WTC11 (cell line): ENCODE results near the gene PTGIS. TPM values are rescaled to one million over a fixed set of nuclear protein-coding genes. Genes with fewer than 3 reads are reported as not detected.

Source experiments
- ATAC-seq: fragments of 200-7000 bp; cut with Tn5 transposase; 2 replicates; pipeline ENCODE4 v1.10.0; 2021; ENCODE audit warnings: mild to moderate bottlenecking, moderate library complexity
- CTCF ChIA-PET: fragments of 300-600 bp; sonication (Branson Sonifier 250); formaldehyde crosslinking; loops from one replicate; lab custom pipeline; 2021; ENCODE audit warnings: antibody characterized with exemption; lab: Charles Lee
- POLR2A ChIA-PET: fragments of 350-600 bp; sonication (Branson Sonifier 250); formaldehyde crosslinking; loops from one replicate; lab custom pipeline; 2021; ENCODE audit warnings: antibody characterized with exemption; lab: Charles Lee
- DNase-seq: peaks from one replicate; pipeline ENCODE4 v3.0.0; 2021; ENCODE audit warnings: low spot score
- H3K27ac Mint-ChIP-seq: 2 replicates; pipeline ENCODE4 v1.8.0; 2021; ENCODE audit warnings: mixed read lengths
- H3K27me3 Mint-ChIP-seq: 2 replicates; pipeline ENCODE4 v1.8.0; 2021; ENCODE audit warnings: low read depth, mild to moderate bottlenecking, moderate library complexity, mixed read lengths
- H3K36me3 Mint-ChIP-seq: 2 replicates; pipeline ENCODE4 v1.8.0; 2021; ENCODE audit warnings: mixed read lengths
- H3K4me1 Mint-ChIP-seq: 2 replicates; pipeline ENCODE4 v1.8.0; 2022; ENCODE audit warnings: mixed read lengths
- H3K4me3 Mint-ChIP-seq: 2 replicates; pipeline ENCODE4 v1.8.0; 2021; ENCODE audit warnings: mild to moderate bottlenecking, moderate library complexity, mixed read lengths
- H3K9me3 Mint-ChIP-seq: 2 replicates; pipeline ENCODE4 v1.8.0; 2021; ENCODE audit warnings: mixed read lengths
- ATF3 ChIP-seq: sonication (generic); formaldehyde crosslinking; conservative IDR thresholded peaks from 2 replicates; pipeline ENCODE4 v1.8.1; 2022; ENCODE audit warnings: mild to moderate bottlenecking, missing genetic modification reagents
- ATF6 ChIP-seq: sonication (generic); formaldehyde crosslinking; IDR thresholded peaks from 2 replicates; pipeline ENCODE4 v1.8.1; 2023; ENCODE audit warnings: mild to moderate bottlenecking, missing genetic modification reagents
- CBFB ChIP-seq: sonication (generic); formaldehyde crosslinking; IDR thresholded peaks from 2 replicates; pipeline ENCODE4 v1.8.1; 2022; ENCODE audit warnings: mild to moderate bottlenecking, low read depth, missing genetic modification reagents
- CREB1 ChIP-seq: sonication (generic); formaldehyde crosslinking; IDR thresholded peaks from 2 replicates; pipeline ENCODE4 v1.8.0; 2023; ENCODE audit warnings: mild to moderate bottlenecking, missing genetic modification reagents
- ELF4 ChIP-seq: sonication (generic); formaldehyde crosslinking; IDR thresholded peaks from 2 replicates; pipeline ENCODE4 v1.8.1; 2022; ENCODE audit warnings: low read depth, mild to moderate bottlenecking, moderate library complexity, missing genetic modification reagents
- EMX1 ChIP-seq: fragments of 250-450 bp; sonication (Bioruptor Pico); IDR thresholded peaks from 2 replicates; pipeline ENCODE4 v1.8.0; 2021; ENCODE audit warnings: mild to moderate bottlenecking
- FOXP1 ChIP-seq: sonication (generic); formaldehyde crosslinking; IDR thresholded peaks from 2 replicates; pipeline ENCODE4 v1.8.0; 2022; ENCODE audit warnings: missing genetic modification reagents, mild to moderate bottlenecking, moderate library complexity, borderline replicate concordance
- FOXP4 ChIP-seq: sonication (generic); formaldehyde crosslinking; IDR thresholded peaks from 2 replicates; pipeline ENCODE4 v1.8.0; 2022; ENCODE audit warnings: mild to moderate bottlenecking, missing genetic modification reagents
- GTF2I ChIP-seq: fragments of 250-450 bp; sonication (Bioruptor Pico); conservative IDR thresholded peaks from 2 replicates; pipeline ENCODE4 v1.4.0; 2021; ENCODE audit warnings: mild to moderate bottlenecking
- IRF2 ChIP-seq: sonication (generic); formaldehyde crosslinking; IDR thresholded peaks from 2 replicates; pipeline ENCODE4 v1.8.0; 2022; ENCODE audit warnings: low read depth, missing genetic modification reagents, borderline replicate concordance
- MXD4 ChIP-seq: fragments of 250-450 bp; sonication (Bioruptor Pico); IDR thresholded peaks from 2 replicates; pipeline ENCODE4 v1.8.0; 2021; ENCODE audit warnings: mild to moderate bottlenecking, moderate library complexity, borderline replicate concordance
- NFATC4 ChIP-seq: fragments of 250-450 bp; sonication (Bioruptor Pico); IDR thresholded peaks from 2 replicates; pipeline ENCODE4 v1.9.0; 2021; ENCODE audit warnings: mild to moderate bottlenecking
- NFYB ChIP-seq: sonication (generic); formaldehyde crosslinking; conservative IDR thresholded peaks from 2 replicates; pipeline ENCODE4 v1.8.0; 2022; ENCODE audit warnings: low read depth, missing genetic modification reagents
- OVOL2 ChIP-seq: fragments of 250-450 bp; sonication (Bioruptor Pico); IDR thresholded peaks from 2 replicates; pipeline ENCODE4 v1.9.0; 2021; ENCODE audit warnings: mild to moderate bottlenecking, borderline replicate concordance
- PREB ChIP-seq: sonication (generic); formaldehyde crosslinking; IDR thresholded peaks from 2 replicates; pipeline ENCODE4 v1.8.1; 2022; ENCODE audit warnings: mild to moderate bottlenecking, missing genetic modification reagents, moderate library complexity, borderline replicate concordance
- USF1 ChIP-seq: sonication (generic); formaldehyde crosslinking; IDR thresholded peaks from 2 replicates; pipeline ENCODE4 v1.8.0; 2022; ENCODE audit warnings: mild to moderate bottlenecking, missing genetic modification reagents
- ZBTB43 ChIP-seq: sonication (generic); formaldehyde crosslinking; IDR thresholded peaks from 2 replicates; pipeline ENCODE4 v1.8.1; 2023; ENCODE audit warnings: mild to moderate bottlenecking, missing genetic modification reagents
- ZNF281 ChIP-seq: sonication (generic); formaldehyde crosslinking; IDR thresholded peaks from 2 replicates; pipeline ENCODE4 v1.8.0; 2023; ENCODE audit warnings: mild to moderate bottlenecking, missing genetic modification reagents
- ZNF317 ChIP-seq: sonication (generic); formaldehyde crosslinking; IDR thresholded peaks from 2 replicates; pipeline ENCODE4 v1.8.1; 2023; ENCODE audit warnings: low read depth, mild to moderate bottlenecking, moderate library complexity, missing genetic modification reagents, borderline replicate concordance
- ZNF532 ChIP-seq: fragments of 250-450 bp; sonication (Bioruptor Pico); IDR thresholded peaks from 2 replicates; pipeline ENCODE4 v1.9.0; 2021; ENCODE audit warnings: mild to moderate bottlenecking, borderline replicate concordance
- ZNF671 ChIP-seq: fragments of 250-450 bp; sonication (Bioruptor Pico); IDR thresholded peaks from 2 replicates; pipeline ENCODE4 v1.8.0; 2021; ENCODE audit warnings: mild to moderate bottlenecking
- total RNA-seq: library from RNA; stranded (reverse); gene quantifications from 3 replicates; pipeline ENCODE4 v1.2.3, GENCODE V29; 2021

Gene PTGIS
- total RNA-seq, 1 experiment from 2014 or later = 24.3 TPM

GRCh38 chr20:49503176-49503575 is 64.8 kb downstream of the PTGIS start:
- Mint-ChIP-seq H3K9me3 (peaks cover 9% of the 10 kb centered on the region), H3K27me3 (peaks cover 2% of the 10 kb centered on the region; the same call in 1 of the 2 replicates), H3K4me3 (no peak overlapping the region), H3K27ac (no peak overlapping the region), H3K4me1 (0 out of 2 replicates have a peak, but pooled peaks cover 5% of the 10 kb centered on the region), H3K36me3 (0 out of 2 replicates have a peak, but pooled peaks cover 4% of the 10 kb centered on the region)
- TF ChIP-seq ZNF317 (CRISPR knock-in tag) = no peak
- TF ChIP-seq ZNF671 = no peak
- TF ChIP-seq PREB = no peak
- TF ChIP-seq CREB1 = no peak
- TF ChIP-seq ZNF532 (CRISPR knock-in tag) = no peak
- no peak for TF ChIP-seq ZBTB43 (CRISPR knock-in tag)
- no peak for TF ChIP-seq MXD4 (CRISPR knock-in tag)
- no peak for TF ChIP-seq IRF2
- no peak for TF ChIP-seq FOXP4 (CRISPR knock-in tag)
- no peak for TF ChIP-seq OVOL2 (CRISPR knock-in tag)
- no peak for TF ChIP-seq NFATC4 (CRISPR knock-in tag)
- no peak for TF ChIP-seq ATF6 (CRISPR knock-in tag)
- ChIA-PET POLR2A (no interaction called here), CTCF (interaction anchor here (1.1 to 6.5 kb wide), 5 partner anchors 19 to 183 kb away, joined by 3 to 76 read pairs (median 6); partner anchors contain the start of gene KCNB1)
- no peak for DNase-seq
- no peak for ATAC-seq

GRCh38 chr20:49501917-49502316 is 66.0 kb downstream of the PTGIS start:
- H3K27me3 Mint-ChIP-seq = peaks cover 3% of the 10 kb centered on the region; the same call in 1 of the 2 replicates
- DNase-seq (no peak), ATAC-seq (peak; percentile 72)
- H3K4me3 Mint-ChIP-seq = no peak overlapping the region
- ChIA-PET CTCF (interaction anchor here (1.0 to 2.5 kb wide), 3 partner anchors 18 to 117 kb away, joined by 4 to 6 read pairs (median 6); no protein-coding TSS in a partner anchor), POLR2A (interaction anchor here (0.7 kb wide), 1 partner anchor 19 kb away, joined by 9 read pairs; no protein-coding TSS in a partner anchor)
- H3K4me1 Mint-ChIP-seq = peaks cover 10% of the 10 kb centered on the region
- H3K27ac Mint-ChIP-seq = no peak overlapping the region
- no peaks in the 10 kb centered on the region for H3K36me3 Mint-ChIP-seq
- H3K9me3 Mint-ChIP-seq = peaks cover 9% of the 10 kb centered on the region
- TF ChIP-seq FOXP1 = no peak
- TF ChIP-seq ELF4 (CRISPR knock-in tag) = no peak
- no peak for TF ChIP-seq ATF3 (CRISPR knock-in tag)
- TF ChIP-seq USF1 (CRISPR knock-in tag) = peak; percentile 79
- no peak for TF ChIP-seq CBFB
- no peak for TF ChIP-seq ZNF281
- TF ChIP-seq EMX1 (CRISPR knock-in tag) = peak; percentile 58; the same call in 1 of the 2 replicates
- TF ChIP-seq NFYB (CRISPR knock-in tag) = peak; percentile 53
- TF ChIP-seq GTF2I (CRISPR knock-in tag) = peak; percentile 96
